ENCODE data around the gene RAP1GAP.

DNA sequence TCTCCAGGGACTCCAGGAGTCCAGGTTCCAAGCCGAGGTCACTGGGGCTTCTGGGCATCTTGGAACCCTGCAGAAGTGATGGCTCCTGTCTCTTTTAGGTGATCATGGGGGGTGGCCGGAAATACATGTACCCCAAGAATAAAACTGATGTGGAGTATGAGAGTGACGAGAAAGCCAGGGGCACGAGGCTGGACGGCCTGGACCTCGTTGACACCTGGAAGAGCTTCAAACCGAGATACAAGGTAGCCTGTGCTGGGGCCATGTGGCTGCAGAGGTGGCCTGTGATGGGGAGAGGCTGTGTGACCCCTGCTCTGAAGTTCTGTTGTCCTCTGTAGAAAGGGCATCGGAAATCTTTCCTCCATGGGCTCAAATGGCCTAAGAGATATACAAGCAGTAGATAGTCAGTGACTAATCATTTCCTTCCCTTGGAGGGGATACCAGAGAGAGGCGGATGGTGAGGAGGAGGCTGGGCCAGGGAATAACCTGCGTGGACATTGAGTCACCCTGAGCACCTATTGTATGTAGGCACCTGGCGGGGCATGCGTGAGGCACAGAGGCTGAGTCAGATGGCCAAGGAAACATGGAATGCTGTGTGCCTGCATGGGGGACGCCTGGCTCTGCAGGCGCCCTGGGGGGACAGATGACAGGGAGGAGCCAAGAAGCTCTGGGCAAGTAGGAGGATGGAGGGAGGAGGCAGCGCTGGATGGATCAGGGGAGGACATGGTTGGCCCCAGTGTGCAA, 101.0 kb downstream of the RAP1GAP start:
- TF ChIP-seq POLR2AphosphoS5 (IDR thresholded peaks at IDR 0.05; ENCODE audit: low read depth, low read length) = no peak
- no peak for TF ChIP-seq ZFX (IDR thresholded peaks at IDR 0.05)
- TF ChIP-seq, protein P1, sequence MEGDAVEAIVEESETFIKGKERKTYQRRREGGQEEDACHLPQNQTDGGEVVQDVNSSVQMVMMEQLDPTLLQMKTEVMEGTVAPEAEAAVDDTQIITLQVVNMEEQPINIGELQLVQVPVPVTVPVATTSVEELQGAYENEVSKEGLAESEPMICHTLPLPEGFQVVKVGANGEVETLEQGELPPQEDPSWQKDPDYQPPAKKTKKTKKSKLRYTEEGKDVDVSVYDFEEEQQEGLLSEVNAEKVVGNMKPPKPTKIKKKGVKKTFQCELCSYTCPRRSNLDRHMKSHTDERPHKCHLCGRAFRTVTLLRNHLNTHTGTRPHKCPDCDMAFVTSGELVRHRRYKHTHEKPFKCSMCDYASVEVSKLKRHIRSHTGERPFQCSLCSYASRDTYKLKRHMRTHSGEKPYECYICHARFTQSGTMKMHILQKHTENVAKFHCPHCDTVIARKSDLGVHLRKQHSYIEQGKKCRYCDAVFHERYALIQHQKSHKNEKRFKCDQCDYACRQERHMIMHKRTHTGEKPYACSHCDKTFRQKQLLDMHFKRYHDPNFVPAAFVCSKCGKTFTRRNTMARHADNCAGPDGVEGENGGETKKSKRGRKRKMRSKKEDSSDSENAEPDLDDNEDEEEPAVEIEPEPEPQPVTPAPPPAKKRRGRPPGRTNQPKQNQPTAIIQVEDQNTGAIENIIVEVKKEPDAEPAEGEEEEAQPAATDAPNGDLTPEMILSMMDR (IDR thresholded peaks at IDR 0.05 in 2 of 3, conservative IDR thresholded peaks at IDR 0.05 in 1 of 3; ENCODE audit: borderline replicate concordance in 1 of 3, insufficient read depth in 1 of 3, low read depth in 2 of 3, low read length in 2 of 3) = no peak

Data from HCT116 (cell line).